Renal cortical epithelial cell (primary cell): Measurements from ENCODE around the gene ZIC5. TPM values are rescaled to one million over a fixed set of nuclear protein-coding genes. Genes with fewer than 3 reads are reported as not detected.
A peak's percentile ranks its signal among the peaks of the same experiment; 100 is the strongest.
"Not testable (repeated sequence)": the region's sequence is repeated elsewhere in the genome, so short reads cannot be mapped to it uniquely, and the experiment has no call there.

Experiments used
- DNase-seq: peaks from one replicate; pipeline ENCODE4 v3.0.0-alpha.2; 2011; ENCODE audit warnings: low read depth
- total RNA-seq: library from RNA; depleted of rRNA; stranded (reverse); fragments of >200 nt; gene quantifications from 2 replicates; pipeline ENCODE4 v1.2.3, GENCODE V29; 2014

Gene ZIC5
- total RNA-seq, 1 donor from 2014 or later: not detected

DNA sequence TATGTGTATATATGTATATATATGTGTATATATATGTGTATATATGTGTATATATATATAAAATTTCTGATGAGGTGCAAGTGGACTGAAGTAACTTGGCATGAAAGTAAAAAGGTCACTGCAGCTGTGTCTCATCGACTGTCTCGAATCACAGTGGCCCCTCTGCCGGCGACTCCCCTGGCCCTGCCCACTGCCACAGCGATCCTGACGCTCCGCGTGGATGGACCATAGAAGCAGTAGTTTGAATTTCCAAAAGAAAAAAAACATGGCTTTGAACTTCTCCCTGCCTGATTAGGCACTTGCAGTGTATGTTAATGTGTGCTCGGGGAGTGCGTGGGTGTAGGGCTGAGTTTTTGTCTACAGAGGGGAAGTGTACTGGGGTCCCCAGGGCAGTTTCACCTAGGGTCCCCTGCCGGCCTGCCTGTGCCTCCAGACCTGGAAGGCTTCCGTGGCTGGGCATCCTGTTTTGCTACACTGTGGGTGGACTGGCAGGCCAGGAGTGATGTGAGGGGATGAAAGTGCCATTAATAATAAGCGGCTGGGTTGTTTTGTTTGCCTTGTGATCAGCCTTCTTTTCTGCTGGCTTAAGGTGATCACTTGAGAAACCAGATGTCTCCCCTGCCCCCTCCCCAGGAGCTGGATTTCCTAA, 10.8 kb downstream of the ZIC5 start:
- DNase-seq: no peak

DNA sequence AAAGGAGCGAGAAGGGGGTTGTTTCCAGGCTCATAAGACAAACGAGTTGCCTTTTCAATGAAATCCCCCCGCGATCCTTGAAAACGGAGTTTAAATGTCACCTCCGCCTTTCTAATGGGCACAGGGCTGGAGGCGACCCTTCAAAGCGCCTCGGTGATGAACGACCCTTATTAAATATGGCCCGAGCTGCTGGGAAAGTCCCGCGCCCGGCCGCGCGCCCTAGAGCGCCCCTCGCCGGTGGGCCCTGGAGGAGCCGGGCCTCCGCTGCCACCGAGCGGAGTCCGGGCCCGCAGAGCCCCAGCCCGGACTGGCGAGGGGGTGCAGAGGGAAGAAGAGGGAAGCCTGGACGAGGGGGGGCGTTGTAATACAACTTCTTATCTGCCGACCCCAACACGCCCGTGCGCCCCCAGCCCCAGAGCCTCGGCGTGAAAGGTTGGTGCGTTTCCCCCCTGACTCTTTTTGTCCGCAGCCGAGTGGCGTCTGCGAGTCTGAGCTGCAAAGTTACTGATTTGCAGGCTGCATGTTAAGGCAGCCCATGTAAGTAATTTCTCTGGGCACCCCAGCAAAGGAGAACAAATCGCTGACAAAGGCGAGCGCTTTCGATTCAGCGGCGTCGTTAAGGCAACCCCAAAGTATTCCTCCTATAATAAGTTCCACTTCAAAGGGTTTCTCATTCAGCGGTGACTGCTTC, 11.9 kb downstream of the ZIC5 start:
- peak; percentile 30 for DNase-seq

GRCh38 chr13:99959127-99959539, 12.4 kb downstream of the ZIC5 start:
- DNase-seq: no peak

DNA sequence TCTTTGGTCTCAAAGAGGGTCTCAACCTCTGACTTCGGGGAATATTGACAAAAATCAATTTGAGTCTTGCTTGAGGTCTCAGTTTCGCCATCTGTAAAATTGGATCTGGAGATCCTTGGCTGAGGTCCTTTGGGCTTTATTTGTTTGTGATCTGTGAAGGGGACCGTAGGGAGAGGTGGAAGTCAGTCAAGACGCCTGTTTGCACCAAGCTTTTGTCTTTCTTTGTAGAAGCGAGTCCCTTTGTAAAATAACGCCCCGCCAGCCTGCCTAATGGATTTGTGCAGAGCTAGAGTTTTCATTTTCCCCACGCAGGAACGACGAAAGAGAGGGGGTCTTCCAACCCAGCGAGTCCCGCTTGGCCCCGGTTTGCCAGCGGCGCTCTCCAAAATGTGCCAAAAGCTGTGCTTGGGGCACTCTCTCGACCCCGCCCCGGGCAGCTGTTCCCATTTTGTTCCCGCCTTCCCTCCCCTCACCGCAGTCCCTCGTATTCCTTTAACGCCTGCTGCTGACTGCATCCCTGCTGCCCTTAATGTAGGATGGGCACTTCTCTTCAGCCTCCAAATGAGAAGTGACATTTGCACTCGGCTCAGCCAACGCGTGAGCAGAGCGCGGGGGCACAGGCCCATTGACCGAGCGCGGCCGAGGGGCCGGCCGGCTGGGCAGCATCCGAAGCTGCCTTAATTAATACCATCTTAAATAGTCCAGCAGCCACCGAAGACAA, 13.0 kb downstream of the ZIC5 start:
- DNase-seq: no peak

GRCh38 chr13:99956473-99957349, 14.9 kb downstream of the ZIC5 start:
- DNase-seq: no peak

DNA sequence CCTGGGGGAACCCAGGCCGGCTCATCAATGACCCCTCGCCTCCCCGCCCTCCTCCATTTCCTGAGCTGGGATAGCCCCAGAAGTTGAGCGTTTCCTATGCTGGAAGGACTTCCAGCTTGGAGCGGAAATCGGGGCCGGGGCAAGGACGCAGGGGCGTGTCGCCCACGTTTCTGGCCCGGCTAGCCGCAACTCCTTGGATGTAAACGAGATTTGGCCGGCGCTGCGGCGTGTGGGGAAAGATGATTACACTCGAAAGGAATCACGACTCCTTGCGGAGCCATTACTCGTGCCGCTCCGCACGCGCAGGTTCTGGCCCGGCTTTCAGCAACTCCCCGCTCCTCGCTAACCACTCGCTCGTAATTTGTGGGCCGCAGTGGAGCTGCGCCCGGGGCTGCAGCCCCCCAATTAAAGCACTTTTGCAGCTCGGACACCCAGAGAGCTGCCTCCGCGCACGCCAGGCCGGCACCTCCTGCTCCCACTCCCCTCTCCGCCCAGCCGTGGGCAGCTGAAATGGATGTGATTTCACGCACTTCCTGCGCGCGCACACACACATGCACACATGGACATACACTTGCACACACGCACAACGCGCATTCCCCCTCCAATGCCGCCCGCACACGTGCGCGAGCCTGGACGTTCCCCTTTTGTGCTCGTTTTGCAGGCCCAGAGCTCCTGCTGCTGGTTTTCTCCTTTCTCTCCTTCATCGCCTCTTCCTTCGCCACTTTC, 15.7 kb downstream of the ZIC5 start:
- DNase-seq: no peak

DNA sequence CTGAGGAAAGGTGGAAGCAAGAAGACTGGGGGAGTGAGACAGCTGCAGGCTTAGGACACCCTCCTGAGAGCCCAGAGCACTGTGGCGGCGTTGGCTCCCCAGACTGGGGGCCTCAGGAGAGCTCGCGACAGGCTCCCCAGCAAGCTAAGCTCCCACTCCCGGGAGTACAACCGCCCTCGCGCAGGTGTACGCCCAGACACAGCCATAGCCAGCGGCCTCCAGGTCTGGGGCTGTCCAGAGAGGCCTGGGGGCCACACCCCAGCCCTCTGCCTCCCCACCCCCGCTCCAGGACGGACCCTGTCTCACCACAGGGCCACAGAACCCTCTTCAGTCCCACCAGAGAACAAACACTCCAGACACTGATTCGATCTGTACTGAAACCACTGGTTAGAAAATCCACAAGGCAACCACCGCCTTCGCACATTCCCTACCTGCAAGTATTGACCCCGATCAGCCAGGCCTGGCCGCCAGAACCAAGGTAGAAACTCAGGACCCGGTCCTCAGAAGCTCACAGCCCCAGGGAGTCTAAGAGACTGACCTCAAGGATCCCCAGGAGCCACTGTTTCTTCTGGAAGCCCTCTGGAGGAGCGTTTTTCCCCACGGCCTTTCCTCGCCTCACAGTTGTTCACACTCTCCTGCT, 16.3 kb downstream of the ZIC5 start:
- no peak for DNase-seq

DNA sequence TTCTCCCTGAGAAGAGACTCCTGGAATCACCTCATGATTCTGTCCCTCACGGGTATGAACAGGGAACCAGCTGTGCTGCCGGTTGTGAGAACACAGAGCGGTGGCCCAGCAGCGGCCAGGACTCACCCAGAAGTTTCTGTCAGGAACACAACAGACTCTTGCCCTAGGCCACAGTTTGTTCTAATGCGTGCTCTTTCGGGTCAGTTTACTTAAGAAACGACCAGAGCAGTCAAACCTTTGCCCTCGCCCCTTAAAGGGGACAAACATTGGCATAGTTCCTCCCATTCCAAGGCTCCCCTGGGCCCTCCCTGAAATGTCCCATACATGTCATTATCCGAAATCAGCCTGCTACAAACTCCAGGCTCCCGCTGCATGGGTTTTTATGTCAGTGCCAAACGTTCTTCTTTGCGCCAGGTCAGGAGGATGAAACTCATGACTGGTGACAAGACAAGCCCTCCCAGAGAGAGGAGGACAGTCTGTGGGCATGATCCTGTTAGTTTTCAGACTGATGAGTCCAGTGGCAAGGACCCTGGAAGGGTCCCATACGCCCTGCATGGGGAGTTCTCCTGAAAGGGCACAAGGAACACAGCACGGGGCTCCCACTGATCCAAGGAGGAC, 18.3 kb downstream of the ZIC5 start:
- DNase-seq: no peak

- not testable (repeated sequence) for DNase-seq
Observed at GRCh38 chr13:99951666-99952065, 19.9 kb downstream of the ZIC5 start.

DNA sequence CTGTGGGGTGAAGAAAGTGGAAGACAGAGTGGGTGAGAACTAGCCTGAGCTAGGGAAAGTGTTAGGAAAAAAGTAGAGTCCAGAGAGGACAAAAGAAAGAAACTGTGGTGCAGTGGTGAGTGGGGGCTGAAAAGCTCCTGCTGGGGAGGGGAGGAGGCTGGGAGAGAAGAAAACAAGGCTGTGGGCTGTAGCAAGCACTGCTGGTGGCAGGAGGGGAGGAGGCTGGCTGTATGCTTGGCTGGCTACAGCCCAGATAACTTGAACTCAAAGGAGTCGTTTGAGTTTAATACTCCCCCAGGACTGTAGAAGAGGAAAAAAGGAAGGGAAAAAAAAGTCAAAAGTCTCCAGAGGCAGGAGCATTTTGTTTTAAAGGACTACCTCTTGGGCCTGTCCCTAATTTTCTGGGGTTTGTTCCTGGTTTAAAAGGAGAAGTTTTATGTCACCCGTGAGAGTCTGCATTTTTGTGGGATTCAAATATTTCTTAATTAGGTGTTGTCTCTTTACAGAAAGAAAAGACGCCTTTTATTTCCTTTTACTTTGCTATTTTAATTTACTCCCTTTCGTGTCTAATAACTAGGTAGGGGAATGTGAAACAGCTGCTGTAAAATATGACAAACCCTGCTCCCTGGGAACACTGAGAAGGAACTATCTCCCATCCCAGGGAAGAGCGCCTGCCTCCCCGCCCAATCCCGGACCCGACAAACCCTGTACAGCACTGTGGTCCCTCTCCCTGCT, 21.7 kb downstream of the ZIC5 start:
- no peak for DNase-seq

- no peak for DNase-seq
Observed at GRCh38 chr13:99948907-99949678, 22.5 kb downstream of the ZIC5 start.

GRCh38 chr13:99948411-99948810, 23.2 kb downstream of the ZIC5 start:
- no peak for DNase-seq

DNA sequence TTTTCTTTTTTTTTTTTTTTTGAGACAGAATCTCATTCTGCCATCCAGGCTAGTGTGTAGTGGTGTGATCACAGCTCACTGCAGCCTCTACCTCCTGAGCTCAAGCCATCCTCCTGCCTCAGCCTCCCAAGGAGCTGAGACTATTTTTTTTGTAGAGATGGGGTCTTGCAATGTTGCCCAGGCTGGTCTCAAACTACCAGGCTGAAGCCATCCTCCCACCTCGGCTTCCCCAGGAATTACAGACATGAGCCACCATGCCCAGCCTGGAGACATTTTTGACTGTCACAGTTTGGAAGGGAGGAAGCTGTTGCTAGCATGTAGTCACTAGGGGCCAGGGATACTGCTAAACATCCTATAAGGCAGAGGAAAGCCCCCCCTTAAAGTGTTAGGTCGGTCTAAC, 23.9 kb downstream of the ZIC5 start:
- DNase-seq: no peak

DNA sequence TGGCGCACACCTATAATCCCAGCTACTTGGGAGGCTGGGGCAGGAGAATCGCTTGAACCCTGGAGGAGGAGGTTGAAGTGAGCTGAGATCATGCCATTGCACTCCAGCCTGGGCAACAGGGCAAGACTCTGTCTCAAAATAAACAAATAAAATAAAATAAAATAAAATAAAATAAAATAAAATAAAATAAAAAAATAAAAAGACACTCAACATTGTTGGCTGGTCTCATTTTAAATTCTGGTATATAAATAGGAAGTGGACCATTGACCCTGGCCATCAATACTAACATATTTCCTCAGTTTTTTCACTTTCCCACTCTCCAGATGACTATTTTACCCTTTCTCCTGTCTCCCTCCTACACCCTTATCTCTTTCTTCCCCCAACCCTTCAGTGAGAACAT, 26.1 kb downstream of the ZIC5 start:
- DNase-seq: not testable (repeated sequence)

- no peak for DNase-seq
Observed at GRCh38 chr13:99944606-99945005, 27.0 kb downstream of the ZIC5 start.

DNA sequence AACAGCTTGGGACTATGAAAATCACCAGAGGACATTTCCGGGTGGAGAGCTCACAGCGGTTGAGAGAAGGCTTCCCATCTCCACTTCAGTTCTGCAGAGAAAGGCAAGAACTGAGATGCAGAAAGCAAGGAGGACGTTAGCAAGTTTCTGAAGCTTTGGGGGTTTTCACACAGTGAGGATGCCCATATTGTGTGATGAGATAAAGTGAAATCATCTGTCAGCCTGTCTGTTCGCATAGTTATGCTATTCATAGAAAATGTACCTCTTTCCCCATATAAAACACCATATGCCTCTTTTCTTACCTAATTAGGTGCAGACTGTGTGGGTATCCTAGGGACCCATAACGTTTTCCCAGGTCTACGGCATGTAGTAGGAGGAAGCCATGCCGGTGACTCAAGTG, 27.5 kb downstream of the ZIC5 start:
- no peak for DNase-seq

GRCh38 chr13:99941911-99942310, 29.7 kb downstream of the ZIC5 start:
- no peak for DNase-seq

- no peak for DNase-seq
Observed at GRCh38 chr13:99941086-99941485, 30.5 kb downstream of the ZIC5 start.

- DNase-seq: no peak
Observed at GRCh38 chr13:99938635-99939034, 32.9 kb downstream of the ZIC5 start.
